ENCODE data around the gene PIK3IP1. TPM values are rescaled to one million over a fixed set of nuclear protein-coding genes. Genes with fewer than 3 reads are reported as not detected.
"Not testable (repeated sequence)": the region's sequence is repeated elsewhere in the genome, so short reads cannot be mapped to it uniquely, and the experiment has no call there.

Gene PIK3IP1
- total RNA-seq, 4 donors from 2014 or later: 12.7 to 35.1 (median 24.7) TPM

DNA sequence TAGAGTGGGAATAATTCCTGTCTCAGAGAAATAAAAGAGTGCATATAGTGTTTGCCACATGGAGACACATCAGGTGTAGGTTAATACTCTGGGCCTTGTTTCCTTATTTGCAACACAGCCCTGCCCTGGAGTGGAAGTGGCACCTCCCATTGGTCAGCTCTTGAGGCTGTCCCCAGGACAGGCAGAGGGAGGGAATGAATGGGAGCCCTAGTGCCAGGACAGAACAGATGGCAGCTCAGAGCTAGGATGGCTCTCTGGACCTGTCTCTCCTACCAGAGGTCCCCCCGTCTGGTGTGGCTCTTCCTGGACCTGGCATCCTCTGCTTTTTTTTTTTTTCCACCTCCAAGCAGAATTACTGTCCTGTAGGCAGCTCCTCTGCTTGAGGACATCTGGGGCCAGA, 44.6 kb downstream of the PIK3IP1 start:
- Histone ChIP-seq H3K4me3 (peak overlapping the region; percentile 42 to 48), H3K9me3 (no peaks in the 10 kb centered on the region), H3K27ac (peak overlapping the region in 1 of 2 donors; percentile 55), H3K4me1 (no peaks in the 10 kb centered on the region), H3K36me3 (no peaks in the 10 kb centered on the region), H3K27me3 (no peaks in the 10 kb centered on the region)
- TF ChIP-seq, protein P1, sequence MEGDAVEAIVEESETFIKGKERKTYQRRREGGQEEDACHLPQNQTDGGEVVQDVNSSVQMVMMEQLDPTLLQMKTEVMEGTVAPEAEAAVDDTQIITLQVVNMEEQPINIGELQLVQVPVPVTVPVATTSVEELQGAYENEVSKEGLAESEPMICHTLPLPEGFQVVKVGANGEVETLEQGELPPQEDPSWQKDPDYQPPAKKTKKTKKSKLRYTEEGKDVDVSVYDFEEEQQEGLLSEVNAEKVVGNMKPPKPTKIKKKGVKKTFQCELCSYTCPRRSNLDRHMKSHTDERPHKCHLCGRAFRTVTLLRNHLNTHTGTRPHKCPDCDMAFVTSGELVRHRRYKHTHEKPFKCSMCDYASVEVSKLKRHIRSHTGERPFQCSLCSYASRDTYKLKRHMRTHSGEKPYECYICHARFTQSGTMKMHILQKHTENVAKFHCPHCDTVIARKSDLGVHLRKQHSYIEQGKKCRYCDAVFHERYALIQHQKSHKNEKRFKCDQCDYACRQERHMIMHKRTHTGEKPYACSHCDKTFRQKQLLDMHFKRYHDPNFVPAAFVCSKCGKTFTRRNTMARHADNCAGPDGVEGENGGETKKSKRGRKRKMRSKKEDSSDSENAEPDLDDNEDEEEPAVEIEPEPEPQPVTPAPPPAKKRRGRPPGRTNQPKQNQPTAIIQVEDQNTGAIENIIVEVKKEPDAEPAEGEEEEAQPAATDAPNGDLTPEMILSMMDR (IDR thresholded peaks at IDR 0.05): no peak
- no peak for TF ChIP-seq POLR2A (IDR thresholded peaks at IDR 0.05)
- intact Hi-C loops (cut with DNase I; ENCODE audit: low total_unique reads): no loop called here
- no peak for DNase-seq

DNA sequence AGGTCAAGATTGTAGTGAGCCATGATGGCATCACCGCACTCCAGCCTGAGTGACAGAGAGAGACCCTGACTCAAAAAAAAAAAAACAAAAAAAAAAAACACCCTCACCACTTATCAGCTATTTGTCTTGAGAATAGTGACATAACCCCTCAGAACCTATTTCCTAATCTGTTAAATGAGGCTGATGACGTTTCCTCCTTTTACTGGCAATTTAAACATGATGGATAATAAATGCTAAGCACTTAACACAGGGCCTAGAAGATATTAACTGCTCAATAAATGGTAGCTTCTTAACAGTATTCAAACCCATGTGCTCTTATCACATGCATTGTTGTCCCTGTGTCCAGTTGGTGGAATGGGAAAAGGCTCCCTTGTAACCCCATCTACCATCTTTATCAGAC, 45.6 kb downstream of the PIK3IP1 start:
- Histone ChIP-seq H3K36me3 (no peaks in the 10 kb centered on the region), H3K4me1 (no peaks in the 10 kb centered on the region), H3K27me3 (no peaks in the 10 kb centered on the region), H3K4me3 (no peak overlapping the region), H3K9me3 (no peaks in the 10 kb centered on the region), H3K27ac (no peak overlapping the region)
- intact Hi-C loops (cut with DNase I; ENCODE audit: low total_unique reads): no loop called here
- no peak for TF ChIP-seq POLR2A (IDR thresholded peaks at IDR 0.05)
- TF ChIP-seq, protein P1 (IDR thresholded peaks at IDR 0.05): no peak
- DNase-seq: no peak

DNA sequence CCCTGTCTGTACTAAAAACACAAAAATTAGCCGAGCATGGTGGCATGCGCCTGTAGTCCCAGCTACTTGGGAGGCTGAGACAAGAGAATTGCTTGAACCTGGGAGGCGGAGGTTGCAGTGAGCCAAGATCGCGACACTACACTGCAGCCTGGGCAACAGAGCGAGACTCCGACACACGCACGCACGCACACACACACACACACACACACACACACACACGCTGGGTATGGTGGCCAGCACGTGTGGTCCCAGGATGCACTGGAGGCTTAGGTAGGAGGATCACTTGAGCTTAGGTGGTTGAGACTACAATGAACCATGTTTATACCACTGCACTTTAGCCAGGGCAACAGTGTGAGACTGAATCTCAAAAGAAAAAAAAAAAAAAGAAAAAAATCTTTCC, 46.3 kb downstream of the PIK3IP1 start:
- DNase-seq; H3K4me3 ChIP-seq; H3K36me3 ChIP-seq; H3K4me1 ChIP-seq; H3K9me3 ChIP-seq; H3K27me3 ChIP-seq; H3K27ac ChIP-seq; intact Hi-C loops (cut with DNase I; ENCODE audit: low total_unique reads): not testable (repeated sequence)

DNA sequence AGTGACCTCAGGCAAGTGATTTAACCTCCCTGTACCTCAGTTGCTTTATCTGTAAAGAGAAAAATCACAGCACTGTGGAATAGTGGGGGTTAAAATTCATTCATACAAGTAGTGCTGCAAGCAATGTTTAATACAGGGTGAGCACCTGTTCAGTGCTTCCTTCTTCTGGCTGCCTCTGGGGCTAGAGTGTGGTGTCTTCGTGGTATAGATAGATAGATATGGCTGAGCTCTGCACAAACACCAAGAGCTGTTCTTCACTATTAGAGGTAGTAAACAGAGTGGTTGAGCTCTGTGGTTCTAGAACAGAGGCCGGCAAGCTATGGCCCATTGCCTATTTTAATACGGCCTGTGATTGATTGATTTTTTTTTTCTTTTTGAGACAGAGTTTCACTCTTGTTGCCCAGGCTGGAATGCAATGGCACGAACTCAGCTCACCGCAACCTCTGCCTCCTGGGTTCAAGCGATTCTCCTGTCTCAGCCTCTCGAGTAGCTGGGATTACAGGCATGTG, 47.3 kb downstream of the PIK3IP1 start:
- intact Hi-C loops (cut with DNase I; ENCODE audit: low total_unique reads): no loop called here
- Histone ChIP-seq H3K36me3 (no peaks in the 10 kb centered on the region), H3K27ac (no peak overlapping the region), H3K9me3 (no peaks in the 10 kb centered on the region), H3K4me1 (no peaks in the 10 kb centered on the region), H3K4me3 (no peak overlapping the region), H3K27me3 (no peaks in the 10 kb centered on the region)
- TF ChIP-seq, protein P1 (IDR thresholded peaks at IDR 0.05): no peak
- no peak for TF ChIP-seq POLR2A (IDR thresholded peaks at IDR 0.05)
- DNase-seq: no peak

DNA sequence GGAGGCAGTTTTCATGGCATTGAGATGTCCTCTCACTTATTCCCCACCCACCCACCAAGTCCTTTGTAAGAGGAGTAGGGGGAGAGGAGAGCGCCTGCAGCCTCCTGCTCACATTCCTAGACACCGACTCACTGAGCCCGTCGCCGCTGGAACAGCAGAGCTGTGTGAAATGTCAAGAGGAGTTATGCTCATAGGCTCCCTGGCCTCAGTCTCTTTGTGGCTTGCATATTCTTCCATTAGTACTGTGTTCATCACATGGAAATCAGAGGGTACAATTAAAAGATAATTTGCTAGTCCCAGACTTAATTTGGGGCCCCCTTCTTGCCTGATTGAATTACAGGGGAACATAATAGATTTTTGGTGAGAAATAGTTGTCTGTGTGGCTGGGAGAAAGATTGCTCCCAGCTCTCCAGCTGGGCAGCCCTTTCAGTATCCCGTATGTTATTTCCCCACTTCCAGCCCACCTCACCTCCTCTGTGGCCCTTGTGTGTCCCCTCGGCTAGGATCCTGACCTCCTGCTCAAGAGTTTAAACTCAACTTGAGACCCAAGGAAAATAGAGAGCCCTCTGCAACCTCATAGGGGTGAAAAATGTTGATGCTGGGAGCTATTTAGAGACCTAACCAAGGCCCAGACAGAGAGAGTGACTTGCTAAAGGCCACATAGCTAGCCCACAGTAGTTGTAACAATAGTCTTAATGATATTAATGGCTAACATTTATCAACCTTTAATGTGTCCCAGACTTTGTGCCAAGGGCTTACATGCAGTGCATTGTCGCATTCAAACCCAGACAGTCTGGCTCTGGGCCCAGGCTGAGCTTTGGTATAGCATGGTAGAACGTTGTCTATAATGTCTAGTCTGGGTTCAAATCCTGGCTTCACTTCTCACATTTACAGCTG, 48.0 kb downstream of the PIK3IP1 start:
- Histone ChIP-seq H3K4me3 (no peak overlapping the region), H3K9me3 (no peaks in the 10 kb centered on the region), H3K27ac (peak overlapping the region; percentile 47 to 52), H3K4me1 (no peaks in the 10 kb centered on the region), H3K27me3 (no peaks in the 10 kb centered on the region), H3K36me3 (no peaks in the 10 kb centered on the region)
- DNase-seq: peak in 1 of 2 donors; percentile 34
- intact Hi-C loops (cut with DNase I; ENCODE audit: low total_unique reads): no loop called here
- TF ChIP-seq, protein P1 (IDR thresholded peaks at IDR 0.05): no peak
- TF ChIP-seq POLR2A (IDR thresholded peaks at IDR 0.05): no peak
